ENCODE data around the gene KLHL10.

The KLHL10 gene

GRCh38 chr17:41864836-41865595, 27.4 kb downstream of the KLHL10 start, which contains the start of gene KLHL11:
KLHL11 (minus strand) TSS chr17:41865423; CDS start chr17:41865370, 53 bp downstream.
- H3K4me3 ChIP-seq (ENCODE audit: low read length): peak within 1 kb of the TSS; percentile 87
- DNase-seq (ENCODE audit: low read depth): peak; percentile 48
- TF ChIP-seq CTCF (conservative IDR thresholded peaks at IDR 0.05; ENCODE audit: low read depth, low read length): no peak

GRCh38 chr17:41865596-41865893, 27.9 kb downstream of the KLHL10 start:
- DNase-seq (ENCODE audit: low read depth): no peak
- no peak for TF ChIP-seq CTCF (conservative IDR thresholded peaks at IDR 0.05; ENCODE audit: low read depth, low read length)
- peak overlapping the region; percentile 44 for H3K4me3 ChIP-seq (ENCODE audit: low read length)

GRCh38 chr17:41868568-41868967, 30.9 kb downstream of the KLHL10 start:
- TF ChIP-seq CTCF (conservative IDR thresholded peaks at IDR 0.05; ENCODE audit: low read depth, low read length): no peak
- H3K4me3 ChIP-seq (ENCODE audit: low read length): no peak overlapping the region
- DNase-seq (ENCODE audit: low read depth): no peak

GRCh38 chr17:41869426-41869825, 31.8 kb downstream of the KLHL10 start:
- DNase-seq (ENCODE audit: low read depth): no peak
- H3K4me3 ChIP-seq (ENCODE audit: low read length): no peak overlapping the region
- TF ChIP-seq CTCF (conservative IDR thresholded peaks at IDR 0.05; ENCODE audit: low read depth, low read length): no peak

GRCh38 chr17:41870097-41870496, 32.5 kb downstream of the KLHL10 start:
- DNase-seq (ENCODE audit: low read depth): no peak
- no peak for TF ChIP-seq CTCF (conservative IDR thresholded peaks at IDR 0.05; ENCODE audit: low read depth, low read length)
- H3K4me3 ChIP-seq (ENCODE audit: low read length): no peak overlapping the region

GRCh38 chr17:41870627-41871026, 33.0 kb downstream of the KLHL10 start:
- H3K4me3 ChIP-seq (ENCODE audit: low read length): no peak overlapping the region

More at GRCh38 chr17:41870627-41871026, 33.0 kb downstream of the KLHL10 start:
- no peak for DNase-seq (ENCODE audit: low read depth)
- TF ChIP-seq CTCF (conservative IDR thresholded peaks at IDR 0.05; ENCODE audit: low read depth, low read length): no peak
